ENCODE measurements around the gene TMEM178A. TPM values are rescaled to one million over a fixed set of nuclear protein-coding genes. Genes with fewer than 3 reads are reported as not detected.

The TMEM178A gene
- total and polyA plus RNA-seq, 3 donors from 2014 or later = 1.9 to 5.7 (median 3.4) TPM

- intact Hi-C loops (cut with DNase I; ENCODE audit: low total_unique reads) = no loop called here
- Histone ChIP-seq H3K27me3 (no peaks in the 10 kb centered on the region), H3K36me3 (ENCODE audit: low read depth, missing control alignments) (no peaks in the 10 kb centered on the region), H3K9me3 (no peaks in the 10 kb centered on the region), H3K27ac (no peak overlapping the region), H3K4me3 (no peak overlapping the region), H3K4me1 (no peaks in the 10 kb centered on the region)
- TF ChIP-seq CTCF (IDR thresholded peaks at IDR 0.05) (no peak), POLR2A (IDR thresholded peaks at IDR 0.05) (no peak)
- no peak for DNase-seq
- 96 to 100% methylated on average over 3 of the region's 3 CpGs for WGBS, 2 donors
Measured at GRCh38 chr2:39735648-39736047, 69.9 kb downstream of the TMEM178A start.

- H3K4me3 ChIP-seq = no peak overlapping the region
- TF ChIP-seq POLR2A (IDR thresholded peaks at IDR 0.05) (no peak), CTCF (IDR thresholded peaks at IDR 0.05) (no peak)
- no peaks in the 10 kb centered on the region for H3K36me3 ChIP-seq (ENCODE audit: low read depth, missing control alignments)
- H3K27me3 ChIP-seq = no peaks in the 10 kb centered on the region
- no peak for DNase-seq
- no peak overlapping the region for H3K27ac ChIP-seq
- WGBS, 2 donors = 92 to 95% methylated on average over 6 of the region's 6 CpGs
- intact Hi-C loops (cut with DNase I; ENCODE audit: low total_unique reads) = no loop called here
- no peaks in the 10 kb centered on the region for H3K4me1 ChIP-seq
- H3K9me3 ChIP-seq = no peaks in the 10 kb centered on the region
Measured at GRCh38 chr2:39736640-39737039, 70.9 kb downstream of the TMEM178A start.

GRCh38 chr2:39737661-39738060 is 71.9 kb downstream of the TMEM178A start:
- Histone ChIP-seq H3K27me3 (no peaks in the 10 kb centered on the region), H3K4me1 (no peaks in the 10 kb centered on the region), H3K4me3 (no peak overlapping the region), H3K27ac (no peak overlapping the region), H3K36me3 (ENCODE audit: low read depth, missing control alignments) (no peaks in the 10 kb centered on the region), H3K9me3 (no peaks in the 10 kb centered on the region)
- TF ChIP-seq POLR2A (IDR thresholded peaks at IDR 0.05) (no peak), CTCF (IDR thresholded peaks at IDR 0.05) (no peak)
- no peak for DNase-seq
- WGBS, 2 donors = 86 to 88% methylated on average over 8 of the region's 8 CpGs
- intact Hi-C loops (cut with DNase I; ENCODE audit: low total_unique reads) = no loop called here

- Histone ChIP-seq H3K4me1 (no peaks in the 10 kb centered on the region), H3K4me3 (no peak overlapping the region), H3K27me3 (no peaks in the 10 kb centered on the region), H3K27ac (no peak overlapping the region), H3K9me3 (no peaks in the 10 kb centered on the region), H3K36me3 (ENCODE audit: low read depth, missing control alignments) (no peaks in the 10 kb centered on the region)
- intact Hi-C loops (cut with DNase I; ENCODE audit: low total_unique reads) = no loop called here
- DNase-seq = no peak
- 71 to 86% methylated on average over 2 of the region's 2 CpGs for WGBS, 2 donors
- no peak for TF ChIP-seq CTCF (IDR thresholded peaks at IDR 0.05)
- no peak for TF ChIP-seq POLR2A (IDR thresholded peaks at IDR 0.05)
Measured at GRCh38 chr2:39738936-39739335, 73.2 kb downstream of the TMEM178A start.

GRCh38 chr2:39739386-39739785 is 73.7 kb downstream of the TMEM178A start:
- 69 to 75% methylated on average over 5 of the region's 5 CpGs for WGBS, 2 donors

More at GRCh38 chr2:39739386-39739785, 73.7 kb downstream of the TMEM178A start:
- Histone ChIP-seq H3K4me1 (no peaks in the 10 kb centered on the region), H3K9me3 (no peaks in the 10 kb centered on the region), H3K4me3 (no peak overlapping the region), H3K27ac (no peak overlapping the region), H3K36me3 (ENCODE audit: low read depth, missing control alignments) (no peaks in the 10 kb centered on the region), H3K27me3 (no peaks in the 10 kb centered on the region)
- intact Hi-C loops (cut with DNase I; ENCODE audit: low total_unique reads) = no loop called here
- no peak for DNase-seq
- TF ChIP-seq CTCF (IDR thresholded peaks at IDR 0.05) (no peak), POLR2A (IDR thresholded peaks at IDR 0.05) (no peak)
